ENCODE results near the gene PLXNA2.

PLXNA2 gene

DNA sequence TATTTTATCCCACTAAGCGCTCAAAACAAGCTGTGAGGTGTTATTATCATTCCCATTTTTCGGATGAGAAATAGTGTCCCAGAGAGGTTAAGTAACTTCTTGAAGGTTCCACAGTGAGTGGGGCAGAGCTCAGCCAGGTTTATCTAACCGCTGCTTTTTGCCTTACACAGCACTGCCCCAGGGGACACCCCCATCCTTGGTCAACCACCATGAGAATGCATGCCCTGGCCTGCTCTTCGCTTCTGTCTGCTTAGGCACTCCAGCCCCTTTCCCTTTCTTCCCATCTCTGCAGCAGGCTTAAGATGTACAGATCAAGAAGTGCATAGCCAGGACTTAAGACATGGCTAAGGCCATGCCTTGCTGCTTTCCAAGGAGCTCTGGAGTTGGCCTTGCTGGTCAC is 174.3 kb downstream of the PLXNA2 start:
- H3K27ac ChIP-seq (ENCODE audit: low read depth, low read length): no peak overlapping the region

GRCh38 chr1:208069317-208069716 is 174.9 kb downstream of the PLXNA2 start:
- H3K27ac ChIP-seq (ENCODE audit: low read depth, low read length): no peak overlapping the region
- no peak overlapping the region for H3K4me3 ChIP-seq (ENCODE audit: low read depth, low read length)
- no peak overlapping the region for H3K9ac ChIP-seq (ENCODE audit: low read length)
- H3K9me3 ChIP-seq (ENCODE audit: control insufficient read depth, insufficient read depth, low read depth, low read length): peaks cover 3% of the 10 kb centered on the region; the same call in 1 of the 2 replicates
- no peaks in the 10 kb centered on the region for H3K36me3 ChIP-seq (ENCODE audit: control insufficient read depth, insufficient read depth, low read length)
- peaks cover 6% of the 10 kb centered on the region; the same call in 1 of the 2 replicates for H3K4me1 ChIP-seq (ENCODE audit: control insufficient read depth, insufficient read depth, low read length)
- no peaks in the 10 kb centered on the region for H3K27me3 ChIP-seq (ENCODE audit: control insufficient read depth, insufficient read depth, low read length)

More for the DNA sequence above, 174.3 kb downstream of the PLXNA2 start:
- Histone ChIP-seq H3K4me1 (ENCODE audit: control insufficient read depth, insufficient read depth, low read length) (peaks cover 5% of the 10 kb centered on the region; the same call in 1 of the 2 replicates), H3K4me3 (ENCODE audit: low read depth, low read length) (no peak overlapping the region), H3K9me3 (ENCODE audit: control insufficient read depth, insufficient read depth, low read depth, low read length) (peaks cover 3% of the 10 kb centered on the region; the same call in 1 of the 2 replicates), H3K9ac (ENCODE audit: low read length) (no peak overlapping the region), H3K27me3 (ENCODE audit: control insufficient read depth, insufficient read depth, low read length) (no peaks in the 10 kb centered on the region), H3K36me3 (ENCODE audit: control insufficient read depth, insufficient read depth, low read length) (no peaks in the 10 kb centered on the region)

GRCh38 chr1:208068908-208069307 is 175.3 kb downstream of the PLXNA2 start:
- no peak overlapping the region for H3K4me3 ChIP-seq (ENCODE audit: low read depth, low read length)

GRCh38 chr1:208068407-208068806 is 175.8 kb downstream of the PLXNA2 start:
- H3K36me3 ChIP-seq (ENCODE audit: control insufficient read depth, insufficient read depth, low read length): no peaks in the 10 kb centered on the region
- no peak overlapping the region for H3K9ac ChIP-seq (ENCODE audit: low read length)
- no peaks in the 10 kb centered on the region for H3K9me3 ChIP-seq (ENCODE audit: control insufficient read depth, insufficient read depth, low read depth, low read length)
- no peaks in the 10 kb centered on the region for H3K27me3 ChIP-seq (ENCODE audit: control insufficient read depth, insufficient read depth, low read length)
- H3K27ac ChIP-seq (ENCODE audit: low read depth, low read length): no peak overlapping the region
- H3K4me1 ChIP-seq (ENCODE audit: control insufficient read depth, insufficient read depth, low read length): peaks cover 6% of the 10 kb centered on the region; the same call in 1 of the 2 replicates
- no peak overlapping the region for H3K4me3 ChIP-seq (ENCODE audit: low read depth, low read length)

More at GRCh38 chr1:208068908-208069307, 175.3 kb downstream of the PLXNA2 start:
- Histone ChIP-seq H3K9ac (ENCODE audit: low read length) (no peak overlapping the region), H3K4me1 (ENCODE audit: control insufficient read depth, insufficient read depth, low read length) (peaks cover 6% of the 10 kb centered on the region; the same call in 1 of the 2 replicates), H3K9me3 (ENCODE audit: control insufficient read depth, insufficient read depth, low read depth, low read length) (no peaks in the 10 kb centered on the region; the same call in 1 of the 2 replicates), H3K27me3 (ENCODE audit: control insufficient read depth, insufficient read depth, low read length) (no peaks in the 10 kb centered on the region), H3K36me3 (ENCODE audit: control insufficient read depth, insufficient read depth, low read length) (no peaks in the 10 kb centered on the region), H3K27ac (ENCODE audit: low read depth, low read length) (no peak overlapping the region)

DNA sequence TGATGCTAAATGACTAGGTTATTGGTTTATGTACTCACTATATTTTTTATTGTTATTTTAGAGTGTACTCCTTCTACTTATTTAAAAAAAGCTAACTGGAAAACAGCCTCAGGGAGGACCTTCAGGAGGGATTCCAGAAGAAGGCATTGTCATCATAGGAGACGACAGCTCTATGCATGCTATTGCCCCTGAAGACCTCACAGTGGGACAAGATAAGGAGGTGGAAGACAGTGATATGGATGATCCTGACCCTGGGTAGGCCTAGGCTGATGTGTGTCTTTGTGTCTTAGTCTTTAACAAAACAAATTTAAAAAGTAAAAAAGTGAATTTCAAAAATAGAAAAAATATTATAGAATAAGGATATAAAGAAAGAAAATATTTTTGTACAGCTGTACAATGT is 177.6 kb downstream of the PLXNA2 start:
- H3K36me3 ChIP-seq (ENCODE audit: control insufficient read depth, insufficient read depth, low read length): no peaks in the 10 kb centered on the region

GRCh38 chr1:208065862-208066261 is 178.3 kb downstream of the PLXNA2 start:
- no peaks in the 10 kb centered on the region for H3K27me3 ChIP-seq (ENCODE audit: control insufficient read depth, insufficient read depth, low read length)
- H3K4me3 ChIP-seq (ENCODE audit: low read depth, low read length): no peak overlapping the region
- H3K9me3 ChIP-seq (ENCODE audit: control insufficient read depth, insufficient read depth, low read depth, low read length): no peaks in the 10 kb centered on the region
- H3K9ac ChIP-seq (ENCODE audit: low read length): no peak overlapping the region
- H3K36me3 ChIP-seq (ENCODE audit: control insufficient read depth, insufficient read depth, low read length): no peaks in the 10 kb centered on the region
- H3K27ac ChIP-seq (ENCODE audit: low read depth, low read length): no peak overlapping the region
- peaks cover 6% of the 10 kb centered on the region; the same call in 1 of the 2 replicates for H3K4me1 ChIP-seq (ENCODE audit: control insufficient read depth, insufficient read depth, low read length)

More for the DNA sequence above, 177.6 kb downstream of the PLXNA2 start:
- Histone ChIP-seq H3K27me3 (ENCODE audit: control insufficient read depth, insufficient read depth, low read length) (no peaks in the 10 kb centered on the region), H3K27ac (ENCODE audit: low read depth, low read length) (no peak overlapping the region), H3K4me1 (ENCODE audit: control insufficient read depth, insufficient read depth, low read length) (peaks cover 6% of the 10 kb centered on the region; the same call in 1 of the 2 replicates), H3K9me3 (ENCODE audit: control insufficient read depth, insufficient read depth, low read depth, low read length) (no peaks in the 10 kb centered on the region), H3K4me3 (ENCODE audit: low read depth, low read length) (no peak overlapping the region), H3K9ac (ENCODE audit: low read length) (no peak overlapping the region)

- Histone ChIP-seq H3K4me1 (ENCODE audit: control insufficient read depth, insufficient read depth, low read length) (peaks cover 27% of the 10 kb centered on the region; the same call in 1 of the 2 replicates), H3K4me3 (ENCODE audit: low read depth, low read length) (no peak overlapping the region), H3K9me3 (ENCODE audit: control insufficient read depth, insufficient read depth, low read depth, low read length) (no peaks in the 10 kb centered on the region), H3K27ac (ENCODE audit: low read depth, low read length) (no peak overlapping the region), H3K9ac (ENCODE audit: low read length) (no peak overlapping the region), H3K36me3 (ENCODE audit: control insufficient read depth, insufficient read depth, low read length) (no peaks in the 10 kb centered on the region), H3K27me3 (ENCODE audit: control insufficient read depth, insufficient read depth, low read length) (no peaks in the 10 kb centered on the region)
These were observed 182.6 kb downstream of the PLXNA2 start for GRCh38 chr1:208061632-208062031.

DNA sequence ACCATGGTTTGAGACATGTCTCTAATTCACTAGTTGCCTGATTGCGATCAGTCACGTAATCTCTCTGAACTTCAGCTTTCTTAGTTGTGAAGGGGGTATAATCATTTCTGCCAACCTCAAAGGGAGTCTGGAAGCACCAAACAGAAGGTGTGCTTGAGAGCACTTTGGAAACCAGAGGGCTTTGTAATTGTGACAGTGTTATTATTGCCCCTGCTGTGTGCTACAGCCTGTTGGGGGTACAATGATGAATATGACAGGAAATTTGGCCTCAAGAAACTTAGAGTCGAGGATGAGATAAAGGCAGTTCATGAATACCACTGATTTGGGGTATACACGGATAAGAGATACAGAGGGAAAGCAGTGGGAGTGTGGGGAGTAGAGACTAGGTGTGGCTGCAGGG is 183.1 kb downstream of the PLXNA2 start:
- no peak overlapping the region for H3K9ac ChIP-seq (ENCODE audit: low read length)
- no peaks in the 10 kb centered on the region for H3K27me3 ChIP-seq (ENCODE audit: control insufficient read depth, insufficient read depth, low read length)
- peaks cover 27% of the 10 kb centered on the region; the same call in 1 of the 2 replicates for H3K4me1 ChIP-seq (ENCODE audit: control insufficient read depth, insufficient read depth, low read length)
- H3K9me3 ChIP-seq (ENCODE audit: control insufficient read depth, insufficient read depth, low read depth, low read length): no peaks in the 10 kb centered on the region
- no peak overlapping the region for H3K27ac ChIP-seq (ENCODE audit: low read depth, low read length)
- no peaks in the 10 kb centered on the region for H3K36me3 ChIP-seq (ENCODE audit: control insufficient read depth, insufficient read depth, low read length)
- H3K4me3 ChIP-seq (ENCODE audit: low read depth, low read length): no peak overlapping the region

- Histone ChIP-seq H3K27me3 (ENCODE audit: control insufficient read depth, insufficient read depth, low read length) (no peaks in the 10 kb centered on the region), H3K36me3 (ENCODE audit: control insufficient read depth, insufficient read depth, low read length) (no peaks in the 10 kb centered on the region), H3K9me3 (ENCODE audit: control insufficient read depth, insufficient read depth, low read depth, low read length) (no peaks in the 10 kb centered on the region), H3K27ac (ENCODE audit: low read depth, low read length) (no peak overlapping the region), H3K4me1 (ENCODE audit: control insufficient read depth, insufficient read depth, low read length) (peaks cover 26% of the 10 kb centered on the region; the same call in 1 of the 2 replicates), H3K9ac (ENCODE audit: low read length) (no peak overlapping the region), H3K4me3 (ENCODE audit: low read depth, low read length) (no peak overlapping the region)
These were observed 183.8 kb downstream of the PLXNA2 start for GRCh38 chr1:208060215-208060869.

- Histone ChIP-seq H3K4me3 (ENCODE audit: low read depth, low read length) (no peak overlapping the region), H3K27ac (ENCODE audit: low read depth, low read length) (no peak overlapping the region), H3K9me3 (ENCODE audit: control insufficient read depth, insufficient read depth, low read depth, low read length) (no peaks in the 10 kb centered on the region), H3K4me1 (ENCODE audit: control insufficient read depth, insufficient read depth, low read length) (peaks cover 21% of the 10 kb centered on the region; the same call in 1 of the 2 replicates), H3K27me3 (ENCODE audit: control insufficient read depth, insufficient read depth, low read length) (no peaks in the 10 kb centered on the region), H3K36me3 (ENCODE audit: control insufficient read depth, insufficient read depth, low read length) (no peaks in the 10 kb centered on the region), H3K9ac (ENCODE audit: low read length) (no peak overlapping the region)
These were observed 184.7 kb downstream of the PLXNA2 start for GRCh38 chr1:208059409-208060001.

DNA sequence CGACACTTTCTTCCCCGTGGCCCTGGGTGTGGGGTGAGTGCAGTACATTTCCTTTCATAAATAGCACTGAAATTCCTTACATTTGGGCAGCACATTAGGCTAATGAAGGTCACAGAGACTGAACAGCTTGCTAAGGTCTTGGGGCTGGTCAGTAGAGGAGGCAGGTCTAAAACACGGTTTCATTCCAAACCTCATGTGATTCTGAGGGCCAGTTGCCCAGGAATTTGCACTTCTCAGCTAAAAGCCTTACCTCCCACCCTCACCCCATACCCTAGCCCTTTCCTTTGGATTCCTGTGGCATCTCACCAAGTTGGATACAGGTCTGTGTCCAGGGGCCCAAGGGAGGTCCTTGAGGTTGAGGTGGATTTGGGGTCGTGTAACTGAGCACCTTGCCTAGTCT is 185.4 kb downstream of the PLXNA2 start:
- Histone ChIP-seq H3K9me3 (ENCODE audit: control insufficient read depth, insufficient read depth, low read depth, low read length) (no peaks in the 10 kb centered on the region), H3K27me3 (ENCODE audit: control insufficient read depth, insufficient read depth, low read length) (no peaks in the 10 kb centered on the region), H3K4me3 (ENCODE audit: low read depth, low read length) (no peak overlapping the region), H3K9ac (ENCODE audit: low read length) (no peak overlapping the region), H3K36me3 (ENCODE audit: control insufficient read depth, insufficient read depth, low read length) (no peaks in the 10 kb centered on the region; the same call in 1 of the 2 replicates), H3K27ac (ENCODE audit: low read depth, low read length) (no peak overlapping the region), H3K4me1 (ENCODE audit: control insufficient read depth, insufficient read depth, low read length) (peaks cover 21% of the 10 kb centered on the region; the same call in 1 of the 2 replicates)

Measured in HUES6 (cell line).